Panc1 (cell line): Measurements from ENCODE around the gene FBXL3. TPM values are rescaled to one million over a fixed set of nuclear protein-coding genes. Genes with fewer than 3 reads are reported as not detected.

ENCODE experiments used
- ATAC-seq: fragments of 200-7000 bp; cut with Tn5 transposase; 2 replicates; pipeline ENCODE4 v1.9.1; 2020; ENCODE audit warnings: mild to moderate bottlenecking, moderate library complexity
- BruUV-seq: library from RNA; stranded (reverse); fragments of 400-500 nt; replicated peaks from 2 replicates; lab custom pipeline; 2021; lab: Mats Ljungman, UMichigan
- CTCF ChIA-PET: fragments of 300-600 bp; sonication (Branson Sonifier 250); formaldehyde crosslinking; loops from one replicate; lab custom pipeline; 2022; ENCODE audit warnings: antibody characterized with exemption; lab: Charles Lee
- POLR2A ChIA-PET: fragments of 300-600 bp; sonication (Branson Sonifier 250); formaldehyde crosslinking; loops from one replicate; lab custom pipeline; 2022; ENCODE audit warnings: antibody characterized with exemption; lab: Charles Lee
- DNase-seq: peaks from one replicate; pipeline ENCODE4 v3.0.0-alpha.2; 2010; ENCODE audit warnings: low read depth, low spot score
- H3K27ac ChIP-seq: 2 replicates; pipeline ENCODE4 v1.5.1; 2011; ENCODE audit warnings: mild to moderate bottlenecking, low read length, inconsistent platforms
- H3K27me3 ChIP-seq: fragments of 200-500 bp; sonication (Bioruptor generic); 2 replicates; pipeline ENCODE4 v1.6.0; 2014; ENCODE audit warnings: low read length, inconsistent platforms; ENCODE audit not compliant: control insufficient read depth, insufficient read depth
- H3K36me3 ChIP-seq: fragments of 200-500 bp; sonication (Bioruptor generic); 2 replicates; pipeline ENCODE4 v1.5.1; 2014; ENCODE audit warnings: inconsistent platforms, mild to moderate bottlenecking, low read length, moderate library complexity; ENCODE audit not compliant: control insufficient read depth, insufficient read depth
- H3K4me1 ChIP-seq: 2 replicates; pipeline ENCODE4 v1.5.1; 2011; ENCODE audit warnings: inconsistent platforms, mild to moderate bottlenecking, low read length, moderate library complexity; ENCODE audit not compliant: control insufficient read depth, insufficient read depth
- H3K4me3 ChIP-seq, 2 experiments: 2 replicates each; pipeline ENCODE4 v1.5.1; 2011 to 2012; ENCODE audit warnings: low read depth in 2 of 2, low read length in 2 of 2, mild to moderate bottlenecking in 2 of 2, inconsistent platforms in 1 of 2, moderate library complexity in 1 of 2
- H3K9me3 ChIP-seq: fragments of 200-500 bp; sonication (Bioruptor generic); 2 replicates; pipeline ENCODE4 v1.5.1; 2014; ENCODE audit warnings: low read depth, mild to moderate bottlenecking, inconsistent platforms, low read length, moderate library complexity; ENCODE audit not compliant: control insufficient read depth, insufficient read depth
- CTCF ChIP-seq: fragments of 450-650 bp; IDR thresholded peaks from 2 replicates; pipeline ENCODE4 v1.5.1; 2017; ENCODE audit warnings: mild to moderate bottlenecking
- POLR2AphosphoS5 ChIP-seq: IDR thresholded peaks from 2 replicates; pipeline ENCODE4 v1.6.1; 2012; ENCODE audit warnings: mild to moderate bottlenecking, low read depth, low read length, moderate library complexity
- REST ChIP-seq, 2 experiments: IDR thresholded peaks; 2 replicates each; pipeline ENCODE4 v1.6.1; 2011 to 2012; ENCODE audit warnings: low read depth in 2 of 2, control low read depth in 1 of 2, low read length in 1 of 2, mild to moderate bottlenecking in 1 of 2, moderate library complexity in 1 of 2; ENCODE audit not compliant: insufficient read depth in 1 of 2
- SIN3A ChIP-seq: IDR thresholded peaks from 2 replicates; pipeline ENCODE4 v1.6.1; 2012; ENCODE audit warnings: low read depth, mild to moderate bottlenecking, low read length, moderate library complexity, borderline replicate concordance; ENCODE audit not compliant: insufficient read depth
- TCF7L2 ChIP-seq: IDR thresholded peaks from 2 replicates; pipeline ENCODE4 v1.6.1; 2011; ENCODE audit warnings: mild to moderate bottlenecking, low read depth, low read length, inconsistent platforms
- in situ Hi-C: cut with HindIII; loops from 2 replicates; pipeline ENCODE4 v1.10.0; 2016; ENCODE audit warnings: low sequenced_read_pairs, low pct_unique_long_range_greater_than_20kb
- intact Hi-C: fragments of 100-400 bp; cut with micrococcal nuclease; formaldehyde crosslinking; loops from one replicate; pipeline ENCODE4 v1.10.0; 2022; ENCODE audit not compliant: unreplicated experiment
- total RNA-seq: library from RNA; stranded (reverse); gene quantifications from one replicate; pipeline ENCODE4 v1.2.1, GENCODE V29; 2021; ENCODE audit not compliant: unreplicated experiment

The FBXL3 gene
- total RNA-seq, 1 experiment from 2014 or later, result 18.5 TPM

- no peak overlapping the region for H3K27ac ChIP-seq
- ATAC-seq (no peak), DNase-seq (no peak)
- H3K27me3 ChIP-seq, result no peaks in the 10 kb centered on the region
- in situ Hi-C loops (no loop called here), intact Hi-C loops (no loop called here)
- H3K4me3 ChIP-seq, result no peak overlapping the region
- no peaks in the 10 kb centered on the region; the same call in 1 of the 2 replicates for H3K4me1 ChIP-seq
- BruUV-seq, result no TSS peak
- ChIA-PET POLR2A (interaction anchor here (0.7 kb wide), 1 partner anchor 25 kb away, joined by 6 read pairs; no protein-coding TSS in a partner anchor), CTCF (interaction anchor here (0.6 kb wide), 1 partner anchor 1513 kb away, joined by 3 read pairs; no protein-coding TSS in a partner anchor)
- peak; percentile 13; the same call in 1 of the 2 replicates for TF ChIP-seq CTCF
- TF ChIP-seq TCF7L2, result no peak
- no peaks in the 10 kb centered on the region for H3K9me3 ChIP-seq
- peaks cover 34% of the 10 kb centered on the region for H3K36me3 ChIP-seq
Observed at GRCh38 chr13:77016888-77017623, 9.9 kb downstream of the FBXL3 start.

GRCh38 chr13:77016251-77016812 lies 10.6 kb downstream of the FBXL3 start:
- ChIA-PET POLR2A (interaction anchor here (0.7 kb wide), 1 partner anchor 25 kb away, joined by 6 read pairs; no protein-coding TSS in a partner anchor), CTCF (interaction anchor here (0.6 kb wide), 1 partner anchor 1512 kb away, joined by 3 read pairs; no protein-coding TSS in a partner anchor)
- H3K36me3 ChIP-seq, result peaks cover 32% of the 10 kb centered on the region
- TF ChIP-seq SIN3A, result no peak
- TF ChIP-seq POLR2AphosphoS5, result no peak
- no peak for TF ChIP-seq REST (IDR thresholded peaks at IDR 0.05; ENCODE audit: insufficient read depth in 1 of 2, low read depth in 2 of 2, low read length in 1 of 2)
- TF ChIP-seq TCF7L2, result no peak
- TF ChIP-seq CTCF, result no peak
- ATAC-seq, result no peak
- H3K27ac ChIP-seq, result no peak overlapping the region
- in situ Hi-C loops, result no loop called here
- H3K4me3 ChIP-seq, result no peak overlapping the region
- intact Hi-C loops, result no loop called here
- no peaks in the 10 kb centered on the region for H3K27me3 ChIP-seq
- no TSS peak for BruUV-seq
- H3K9me3 ChIP-seq, result no peaks in the 10 kb centered on the region
- H3K4me1 ChIP-seq, result no peaks in the 10 kb centered on the region
- no peak for DNase-seq
